Measurements from ENCODE around the gene NEURL1.
"Not testable (repeated sequence)": the region's sequence is repeated elsewhere in the genome, so short reads cannot be mapped to it uniquely, and the experiment has no call there.

NEURL1 gene

GRCh38 chr10:103512591-103513379, 19.3 kb downstream of the NEURL1 start:
- no peaks in the 10 kb centered on the region for H3K36me3 Mint-ChIP-seq
- peaks cover 4% of the 10 kb centered on the region for H3K27me3 Mint-ChIP-seq
- no peak overlapping the region for H3K4me3 Mint-ChIP-seq
- no peaks in the 10 kb centered on the region for H3K9me3 Mint-ChIP-seq (ENCODE audit: low read depth)
- no peaks in the 10 kb centered on the region for H3K4me1 Mint-ChIP-seq (ENCODE audit: low read depth)
- H3K27ac Mint-ChIP-seq, result no peak overlapping the region

- no peaks in the 10 kb centered on the region for H3K9me3 Mint-ChIP-seq (ENCODE audit: low read depth)
- H3K27me3 Mint-ChIP-seq, result peaks cover 4% of the 10 kb centered on the region
- no peaks in the 10 kb centered on the region for H3K36me3 Mint-ChIP-seq
- H3K4me1 Mint-ChIP-seq (ENCODE audit: low read depth), result no peaks in the 10 kb centered on the region
- no peak overlapping the region for H3K27ac Mint-ChIP-seq
- no peak overlapping the region for H3K4me3 Mint-ChIP-seq
Measured at GRCh38 chr10:103513380-103514060, 20.0 kb downstream of the NEURL1 start.

GRCh38 chr10:103514244-103514643, 20.7 kb downstream of the NEURL1 start:
- Mint-ChIP-seq H3K27me3 (peaks cover 4% of the 10 kb centered on the region), H3K27ac (no peak overlapping the region), H3K4me1 (ENCODE audit: low read depth) (no peaks in the 10 kb centered on the region)

GRCh38 chr10:103517234-103518085, 24.0 kb downstream of the NEURL1 start:
- Mint-ChIP-seq H3K36me3 (no peaks in the 10 kb centered on the region), H3K27me3 (no peaks in the 10 kb centered on the region), H3K4me1 (ENCODE audit: low read depth) (no peaks in the 10 kb centered on the region), H3K4me3 (no peak overlapping the region), H3K9me3 (ENCODE audit: low read depth) (no peaks in the 10 kb centered on the region), H3K27ac (no peak overlapping the region)

More at GRCh38 chr10:103514244-103514643, 20.7 kb downstream of the NEURL1 start:
- H3K36me3 Mint-ChIP-seq, result no peaks in the 10 kb centered on the region
- no peak overlapping the region for H3K4me3 Mint-ChIP-seq
- no peaks in the 10 kb centered on the region for H3K9me3 Mint-ChIP-seq (ENCODE audit: low read depth)

- Mint-ChIP-seq H3K4me3 (no peak overlapping the region), H3K4me1 (ENCODE audit: low read depth) (no peaks in the 10 kb centered on the region), H3K36me3 (no peaks in the 10 kb centered on the region), H3K27ac (no peak overlapping the region), H3K9me3 (ENCODE audit: low read depth) (peaks cover 3% of the 10 kb centered on the region), H3K27me3 (no peaks in the 10 kb centered on the region)
Measured at GRCh38 chr10:103519798-103520197, 26.3 kb downstream of the NEURL1 start.

- H3K4me3 Mint-ChIP-seq, H3K27ac Mint-ChIP-seq: not testable (repeated sequence)
Measured at GRCh38 chr10:103522006-103522405, 28.5 kb downstream of the NEURL1 start.

GRCh38 chr10:103523683-103524082, 30.2 kb downstream of the NEURL1 start:
- H3K9me3 Mint-ChIP-seq (ENCODE audit: low read depth), result peaks cover 8% of the 10 kb centered on the region
- no peak overlapping the region for H3K4me3 Mint-ChIP-seq
- H3K36me3 Mint-ChIP-seq, result peaks cover 4% of the 10 kb centered on the region
- peaks cover 4% of the 10 kb centered on the region for H3K27me3 Mint-ChIP-seq
- H3K27ac Mint-ChIP-seq, result no peak overlapping the region
- H3K4me1 Mint-ChIP-seq (ENCODE audit: low read depth), result no peaks in the 10 kb centered on the region

More at GRCh38 chr10:103522006-103522405, 28.5 kb downstream of the NEURL1 start:
- not testable (repeated sequence) for H3K27me3 Mint-ChIP-seq; H3K36me3 Mint-ChIP-seq; H3K4me1 Mint-ChIP-seq (ENCODE audit: low read depth); H3K9me3 Mint-ChIP-seq (ENCODE audit: low read depth)

- Mint-ChIP-seq H3K4me3 (no peak overlapping the region), H3K9me3 (ENCODE audit: low read depth) (peaks cover 8% of the 10 kb centered on the region), H3K27ac (no peak overlapping the region), H3K27me3 (peaks cover 4% of the 10 kb centered on the region), H3K4me1 (ENCODE audit: low read depth) (no peaks in the 10 kb centered on the region), H3K36me3 (peaks cover 4% of the 10 kb centered on the region)
Measured at GRCh38 chr10:103525901-103526300, 32.4 kb downstream of the NEURL1 start.

- H3K36me3 Mint-ChIP-seq; H3K9me3 Mint-ChIP-seq (ENCODE audit: low read depth); H3K27ac Mint-ChIP-seq; H3K27me3 Mint-ChIP-seq; H3K4me3 Mint-ChIP-seq; H3K4me1 Mint-ChIP-seq (ENCODE audit: low read depth): not testable (repeated sequence)
Measured at GRCh38 chr10:103527476-103527875, 34.0 kb downstream of the NEURL1 start.

- Mint-ChIP-seq H3K27ac (no peak overlapping the region), H3K36me3 (peaks cover 4% of the 10 kb centered on the region), H3K9me3 (ENCODE audit: low read depth) (peaks cover 8% of the 10 kb centered on the region), H3K27me3 (peaks cover 10% of the 10 kb centered on the region), H3K4me1 (ENCODE audit: low read depth) (no peaks in the 10 kb centered on the region), H3K4me3 (no peak overlapping the region)
Measured at GRCh38 chr10:103528549-103528948, 35.0 kb downstream of the NEURL1 start.

- no peak overlapping the region for H3K4me3 Mint-ChIP-seq
- no peak overlapping the region for H3K27ac Mint-ChIP-seq
Measured at GRCh38 chr10:103529539-103529938, 36.0 kb downstream of the NEURL1 start.

GRCh38 chr10:103533827-103534226, 40.3 kb downstream of the NEURL1 start:
- Mint-ChIP-seq H3K27me3 (peaks cover 10% of the 10 kb centered on the region), H3K36me3 (peaks cover 3% of the 10 kb centered on the region), H3K27ac (no peak overlapping the region), H3K4me1 (ENCODE audit: low read depth) (no peaks in the 10 kb centered on the region), H3K9me3 (ENCODE audit: low read depth) (peaks cover 6% of the 10 kb centered on the region), H3K4me3 (no peak overlapping the region)

More at GRCh38 chr10:103529539-103529938, 36.0 kb downstream of the NEURL1 start:
- H3K36me3 Mint-ChIP-seq, result peaks cover 7% of the 10 kb centered on the region
- H3K9me3 Mint-ChIP-seq (ENCODE audit: low read depth), result peaks cover 13% of the 10 kb centered on the region
- H3K27me3 Mint-ChIP-seq, result peaks cover 10% of the 10 kb centered on the region
- no peaks in the 10 kb centered on the region for H3K4me1 Mint-ChIP-seq (ENCODE audit: low read depth)

- Mint-ChIP-seq H3K4me3 (no peak overlapping the region), H3K9me3 (ENCODE audit: low read depth) (peaks cover 6% of the 10 kb centered on the region), H3K27ac (no peak overlapping the region), H3K27me3 (peaks cover 10% of the 10 kb centered on the region), H3K36me3 (peaks cover 3% of the 10 kb centered on the region), H3K4me1 (ENCODE audit: low read depth) (no peaks in the 10 kb centered on the region)
Measured at GRCh38 chr10:103534621-103535498, 41.4 kb downstream of the NEURL1 start.

- peaks cover 10% of the 10 kb centered on the region for H3K27me3 Mint-ChIP-seq
- no peak overlapping the region for H3K27ac Mint-ChIP-seq
- H3K36me3 Mint-ChIP-seq, result peaks cover 3% of the 10 kb centered on the region
- H3K4me3 Mint-ChIP-seq, result no peak overlapping the region
- peaks cover 6% of the 10 kb centered on the region for H3K9me3 Mint-ChIP-seq (ENCODE audit: low read depth)
- no peaks in the 10 kb centered on the region for H3K4me1 Mint-ChIP-seq (ENCODE audit: low read depth)
Measured at GRCh38 chr10:103535595-103535994, 42.1 kb downstream of the NEURL1 start.
